Vagina (tissue), 2 donors: ENCODE measurements around the gene GDA. TPM values are rescaled to one million over a fixed set of nuclear protein-coding genes. Genes with fewer than 3 reads are reported as not detected.

ENCODE experiments used
- DNase-seq, 2 donors: peaks; one replicate each; pipeline ENCODE4 v3.0.0-alpha.2; 2017; ENCODE audit errors: extremely low spot score in 2 of 2
- H3K27ac ChIP-seq: fragments of 200-600 bp; sonication (generic); one replicate; pipeline ENCODE4 v1.5.1; 2019
- H3K27me3 ChIP-seq: fragments of 200-600 bp; sonication (generic); one replicate; pipeline ENCODE4 v1.5.1; 2019
- H3K36me3 ChIP-seq, 2 donors: fragments of 200-600 bp; sonication (generic); one replicate each; pipeline ENCODE4 v1.5.1; 2017 to 2019
- H3K4me1 ChIP-seq: fragments of 200-600 bp; sonication (generic); one replicate; pipeline ENCODE4 v1.5.1; 2019
- H3K4me3 ChIP-seq, 2 donors: fragments of 200-600 bp; sonication (generic); 1 replicate in 1 of 2; 2 replicates in 1 of 2; pipeline ENCODE4 v1.5.1; 2016 to 2019
- H3K9me3 ChIP-seq: fragments of 200-600 bp; sonication (generic); one replicate; pipeline ENCODE4 v1.5.1; 2019
- CTCF ChIP-seq, 3 experiments: fragments of 450-650 bp in 2 of 3; fragments of 200-600 bp in 1 of 3; sonication (generic) in 1 of 3; IDR thresholded peaks; one replicate each; pipeline ENCODE4 v1.5.1; 2017 to 2019; ENCODE audit warnings: antibody characterized with exemption in 3 of 3, mild to moderate bottlenecking in 2 of 3, moderate library complexity in 2 of 3
- POLR2A ChIP-seq, 2 donors: fragments of 450-650 bp; IDR thresholded peaks; one replicate each; pipeline ENCODE4 v1.6.1; 2017; ENCODE audit warnings: antibody characterized with exemption in 2 of 2, mild to moderate bottlenecking in 2 of 2, moderate library complexity in 2 of 2
- POLR2AphosphoS5 ChIP-seq, 2 donors: sonication (generic); formaldehyde crosslinking; IDR thresholded peaks; one replicate each; pipeline ENCODE4 v1.9.0; 2017; ENCODE audit warnings: antibody characterized with exemption in 2 of 2, mild to moderate bottlenecking in 2 of 2, low read depth in 1 of 2; ENCODE audit not compliant: insufficient read depth in 1 of 2
- intact Hi-C: fragments of 100-400 bp; cut with DNase I; formaldehyde crosslinking; loops from one replicate; pipeline ENCODE4 v1.15.1; 2023
- total RNA-seq: library from RNA; depleted of rRNA; stranded (reverse); fragments of >200 nt; gene quantifications from one replicate; pipeline ENCODE4 v1.2.3, GENCODE V29; 2016

The GDA gene
- total RNA-seq, 1 donor from 2014 or later = not detected

GRCh38 chr9:72140586-72140985 is 8.7 kb upstream of the GDA start:
- Histone ChIP-seq H3K36me3 (no peaks in the 10 kb centered on the region), H3K4me3 (no peak overlapping the region), H3K9me3 (no peaks in the 10 kb centered on the region), H3K27ac (no peak overlapping the region), H3K4me1 (no peaks in the 10 kb centered on the region), H3K27me3 (no peaks in the 10 kb centered on the region)
- intact Hi-C loops = no loop called here
- DNase-seq = no peak
- TF ChIP-seq CTCF (IDR thresholded peaks at IDR 0.05) (no peak), POLR2AphosphoS5 (IDR thresholded peaks at IDR 0.05; ENCODE audit: insufficient read depth in 1 of 2, low read depth in 1 of 2) (no peak)

- no peaks in the 10 kb centered on the region for H3K36me3 ChIP-seq
- no peak for DNase-seq
- H3K27me3 ChIP-seq = no peaks in the 10 kb centered on the region
- no peak overlapping the region for H3K27ac ChIP-seq
- TF ChIP-seq POLR2AphosphoS5 (IDR thresholded peaks at IDR 0.05; ENCODE audit: insufficient read depth in 1 of 2, low read depth in 1 of 2) (no peak), POLR2A (IDR thresholded peaks at IDR 0.05) (no peak), CTCF (IDR thresholded peaks at IDR 0.05) (no peak)
- intact Hi-C loops = no loop called here
- H3K4me1 ChIP-seq = no peaks in the 10 kb centered on the region
- H3K4me3 ChIP-seq = no peak overlapping the region
- H3K9me3 ChIP-seq = no peaks in the 10 kb centered on the region
Measured at GRCh38 chr9:72141484-72141883, 7.8 kb upstream of the GDA start.

GRCh38 chr9:72144756-72145492 is 4.3 kb upstream of the GDA start:
- TF ChIP-seq POLR2AphosphoS5 (IDR thresholded peaks at IDR 0.05; ENCODE audit: insufficient read depth in 1 of 2, low read depth in 1 of 2) = no peak
- no peak for TF ChIP-seq CTCF (IDR thresholded peaks at IDR 0.05)
- no peak for TF ChIP-seq POLR2A (IDR thresholded peaks at IDR 0.05)
- intact Hi-C loops = no loop called here
- Histone ChIP-seq H3K4me1 (peaks cover 8% of the 10 kb centered on the region), H3K36me3 (no peaks in the 10 kb centered on the region), H3K4me3 (no peak overlapping the region), H3K27ac (no peak overlapping the region), H3K9me3 (no peaks in the 10 kb centered on the region), H3K27me3 (peaks cover 9% of the 10 kb centered on the region)
- DNase-seq = no peak

GRCh38 chr9:72145733-72146505 is 3.3 kb upstream of the GDA start:
- intact Hi-C loops = no loop called here

More at GRCh38 chr9:72145733-72146505, 3.3 kb upstream of the GDA start:
- no peak for TF ChIP-seq CTCF (IDR thresholded peaks at IDR 0.05)
- no peak for TF ChIP-seq POLR2AphosphoS5 (IDR thresholded peaks at IDR 0.05; ENCODE audit: insufficient read depth in 1 of 2, low read depth in 1 of 2)
- no peak for TF ChIP-seq POLR2A (IDR thresholded peaks at IDR 0.05)
- no peaks in the 10 kb centered on the region for H3K9me3 ChIP-seq
- DNase-seq = no peak
- H3K27me3 ChIP-seq = peaks cover 9% of the 10 kb centered on the region
- H3K27ac ChIP-seq = no peak overlapping the region
- H3K4me3 ChIP-seq = no peak overlapping the region
- H3K36me3 ChIP-seq = no peaks in the 10 kb centered on the region
- H3K4me1 ChIP-seq = peaks cover 8% of the 10 kb centered on the region
